H9 (cell line): ENCODE data around the gene CNTFR. TPM values are rescaled to one million over a fixed set of nuclear protein-coding genes. Genes with fewer than 3 reads are reported as not detected.

Experiments
- DNase-seq: peaks from one replicate; pipeline ENCODE4 v3.0.0-alpha.2; 2017
- H2AFZ ChIP-seq: one replicate; pipeline ENCODE4 v1.6.1; 2013; ENCODE audit warnings: mild to moderate bottlenecking, low read length, control low read depth, moderate library complexity
- H2AK5ac ChIP-seq: 2 replicates; pipeline ENCODE4 v1.6.1; 2013; ENCODE audit warnings: low read length, control low read depth, mixed read lengths; ENCODE audit not compliant: insufficient read length
- H2BK120ac ChIP-seq: one replicate; pipeline ENCODE4 v1.6.1; 2013; ENCODE audit warnings: low read depth, mild to moderate bottlenecking, low read length, control low read depth, inconsistent platforms; ENCODE audit not compliant: poor library complexity, severe bottlenecking
- H2BK12ac ChIP-seq: 2 replicates; pipeline ENCODE4 v1.6.1; 2013; ENCODE audit warnings: low read length, control low read depth, mixed read lengths, low read depth; ENCODE audit not compliant: insufficient read length
- H2BK15ac ChIP-seq: 2 replicates; pipeline ENCODE4 v1.6.1; 2013; ENCODE audit warnings: low read depth, low read length, control low read depth
- H2BK20ac ChIP-seq: one replicate; pipeline ENCODE4 v1.6.1; 2013; ENCODE audit warnings: low read depth, mild to moderate bottlenecking, low read length, control low read depth, inconsistent platforms; ENCODE audit not compliant: poor library complexity, severe bottlenecking
- H2BK5ac ChIP-seq: 2 replicates; pipeline ENCODE4 v1.6.1; 2013; ENCODE audit warnings: low read length, control low read depth, mixed read lengths; ENCODE audit not compliant: insufficient read length
- H3K14ac ChIP-seq: 2 replicates; pipeline ENCODE4 v1.6.1; 2013; ENCODE audit warnings: low read length, control low read depth; ENCODE audit not compliant: insufficient read depth
- H3K18ac ChIP-seq: 2 replicates; pipeline ENCODE4 v1.6.1; 2013; ENCODE audit warnings: low read depth, mild to moderate bottlenecking, mixed read lengths, low read length, control low read depth; ENCODE audit not compliant: insufficient read length
- H3K23ac ChIP-seq: 2 replicates; pipeline ENCODE4 v1.6.1; 2013; ENCODE audit warnings: low read length, control low read depth, mixed read lengths, low read depth; ENCODE audit not compliant: insufficient read length
- H3K23me2 ChIP-seq: 2 replicates; pipeline ENCODE4 v1.6.1; 2013; ENCODE audit warnings: low read depth, mild to moderate bottlenecking, mixed read lengths, low read length, control low read depth; ENCODE audit not compliant: insufficient read length, poor library complexity, severe bottlenecking
- H3K27ac ChIP-seq: 2 replicates; pipeline ENCODE4 v1.5.1; 2013; ENCODE audit warnings: low read length, control low read depth, mixed read lengths, low read depth; ENCODE audit not compliant: insufficient read length
- H3K27me3 ChIP-seq: 2 replicates; pipeline ENCODE4 v1.6.1; 2013; ENCODE audit warnings: low read length, control low read depth, inconsistent platforms; ENCODE audit not compliant: insufficient read depth
- H3K4ac ChIP-seq: 2 replicates; pipeline ENCODE4 v1.6.1; 2013; ENCODE audit warnings: low read depth, mild to moderate bottlenecking, control low read depth, inconsistent platforms, low read length, moderate library complexity
- H3K4me1 ChIP-seq: 2 replicates; pipeline ENCODE4 v1.6.1; 2013; ENCODE audit warnings: low read length, control low read depth, inconsistent platforms; ENCODE audit not compliant: insufficient read depth
- H3K4me2 ChIP-seq: 2 replicates; pipeline ENCODE4 v1.6.1; 2013; ENCODE audit warnings: low read length, control low read depth, mixed read lengths; ENCODE audit not compliant: insufficient read length, insufficient read depth
- H3K56ac ChIP-seq: 2 replicates; pipeline ENCODE4 v1.6.1; 2013; ENCODE audit warnings: low read depth, mild to moderate bottlenecking, mixed read lengths, low read length, control low read depth; ENCODE audit not compliant: insufficient read length
- H3K79me1 ChIP-seq: 2 replicates; pipeline ENCODE4 v1.6.1; 2013; ENCODE audit warnings: low read depth, mild to moderate bottlenecking, moderate library complexity, low read length, control low read depth, inconsistent platforms; ENCODE audit not compliant: insufficient read depth, poor library complexity, severe bottlenecking
- H3K79me2 ChIP-seq: 2 replicates; pipeline ENCODE4 v1.6.1; 2013; ENCODE audit warnings: low read length, control low read depth, inconsistent platforms; ENCODE audit not compliant: insufficient read depth
- H3K9ac ChIP-seq: 2 replicates; pipeline ENCODE4 v1.6.1; 2013; ENCODE audit warnings: low read length, control low read depth, mixed read lengths; ENCODE audit not compliant: insufficient read length; ENCODE audit errors: extremely low read depth
- H3K9me3 ChIP-seq: one replicate; pipeline ENCODE4 v1.6.1; 2013; ENCODE audit warnings: low read depth, low read length, inconsistent platforms; ENCODE audit not compliant: control insufficient read depth
- H3T11ph ChIP-seq: one replicate; pipeline ENCODE4 v1.6.1; 2013; ENCODE audit warnings: mild to moderate bottlenecking, low read length, control low read depth, inconsistent platforms
- H4K20me1 ChIP-seq: one replicate; pipeline ENCODE4 v1.6.1; 2013; ENCODE audit not compliant: control insufficient read depth, insufficient read length, insufficient read depth
- H4K5ac ChIP-seq: 2 replicates; pipeline ENCODE4 v1.6.1; 2013; ENCODE audit warnings: low read depth, mild to moderate bottlenecking, mixed read lengths, low read length, control low read depth; ENCODE audit not compliant: insufficient read length
- H4K8ac ChIP-seq: replicated peaks from 2 replicates; pipeline ENCODE4 v1.6.1; 2013; ENCODE audit warnings: low read length, control low read depth, mixed read lengths, low read depth; ENCODE audit not compliant: insufficient read length
- H4K91ac ChIP-seq: 2 replicates; pipeline ENCODE4 v1.6.1; 2013; ENCODE audit warnings: low read depth, mild to moderate bottlenecking, moderate library complexity, mixed read lengths, low read length, control low read depth; ENCODE audit not compliant: insufficient read length
- H3K27ac Mint-ChIP-seq, 3 experiments: 2 replicates in 2 of 3; 3 replicates in 1 of 3; pipeline ENCODE4 v1.8.0; 2020 to 2021; ENCODE audit warnings: mixed read lengths in 3 of 3, mild to moderate bottlenecking in 1 of 3, moderate library complexity in 1 of 3
- H3K27me3 Mint-ChIP-seq: 2 replicates; pipeline ENCODE4 v1.8.0; 2021; ENCODE audit warnings: low read depth, mild to moderate bottlenecking, moderate library complexity, mixed read lengths
- H3K36me3 Mint-ChIP-seq, 3 experiments: 2 replicates in 2 of 3; 3 replicates in 1 of 3; pipeline ENCODE4 v1.8.0; 2020 to 2021; ENCODE audit warnings: low read depth in 3 of 3, mixed read lengths in 3 of 3; ENCODE audit not compliant: insufficient read depth in 1 of 3
- H3K4me1 Mint-ChIP-seq, 2 experiments: 2 replicates each; pipeline ENCODE4 v1.8.0; 2020; ENCODE audit warnings: mixed read lengths in 2 of 2
- H3K4me3 Mint-ChIP-seq, 2 experiments: 2 replicates in 1 of 2; 3 replicates in 1 of 2; pipeline ENCODE4 v1.8.0; 2020 to 2021; ENCODE audit warnings: mild to moderate bottlenecking in 2 of 2, mixed read lengths in 2 of 2, moderate library complexity in 1 of 2
- H3K9me3 Mint-ChIP-seq, 2 experiments: 2 replicates in 1 of 2; 3 replicates in 1 of 2; pipeline ENCODE4 v1.8.0; 2020; ENCODE audit warnings: mild to moderate bottlenecking in 2 of 2, mixed read lengths in 2 of 2, moderate library complexity in 1 of 2
- WGBS: extraction: QIAGEN DNeasy Blood & Tissue Kit; methylation state at CpG from one replicate; pipeline ENCODE4 v1.1.7; 2013; ENCODE audit warnings: missing lambda C conversion rate, low lambda C conversion rate, mixed read lengths; ENCODE audit not compliant: insufficient read length; ENCODE audit errors: extremely low coverage; 5-methylcytosine and 5-hydroxymethylcytosine counted together
- total RNA-seq: library from RNA; stranded (reverse); gene quantifications from 2 replicates; pipeline ENCODE4 v1.2.1, GENCODE V29; 2021
- TF ChIP-seq, protein P1 (sequence below): fragments of 200-600 bp; sonication (generic); conservative IDR thresholded peaks from 3 replicates; pipeline ENCODE4 v1.8.0; 2021; ENCODE audit warnings: antibody characterized with exemption, mild to moderate bottlenecking

CNTFR gene
- total RNA-seq, 1 experiment from 2014 or later: 0.55 TPM

DNA sequence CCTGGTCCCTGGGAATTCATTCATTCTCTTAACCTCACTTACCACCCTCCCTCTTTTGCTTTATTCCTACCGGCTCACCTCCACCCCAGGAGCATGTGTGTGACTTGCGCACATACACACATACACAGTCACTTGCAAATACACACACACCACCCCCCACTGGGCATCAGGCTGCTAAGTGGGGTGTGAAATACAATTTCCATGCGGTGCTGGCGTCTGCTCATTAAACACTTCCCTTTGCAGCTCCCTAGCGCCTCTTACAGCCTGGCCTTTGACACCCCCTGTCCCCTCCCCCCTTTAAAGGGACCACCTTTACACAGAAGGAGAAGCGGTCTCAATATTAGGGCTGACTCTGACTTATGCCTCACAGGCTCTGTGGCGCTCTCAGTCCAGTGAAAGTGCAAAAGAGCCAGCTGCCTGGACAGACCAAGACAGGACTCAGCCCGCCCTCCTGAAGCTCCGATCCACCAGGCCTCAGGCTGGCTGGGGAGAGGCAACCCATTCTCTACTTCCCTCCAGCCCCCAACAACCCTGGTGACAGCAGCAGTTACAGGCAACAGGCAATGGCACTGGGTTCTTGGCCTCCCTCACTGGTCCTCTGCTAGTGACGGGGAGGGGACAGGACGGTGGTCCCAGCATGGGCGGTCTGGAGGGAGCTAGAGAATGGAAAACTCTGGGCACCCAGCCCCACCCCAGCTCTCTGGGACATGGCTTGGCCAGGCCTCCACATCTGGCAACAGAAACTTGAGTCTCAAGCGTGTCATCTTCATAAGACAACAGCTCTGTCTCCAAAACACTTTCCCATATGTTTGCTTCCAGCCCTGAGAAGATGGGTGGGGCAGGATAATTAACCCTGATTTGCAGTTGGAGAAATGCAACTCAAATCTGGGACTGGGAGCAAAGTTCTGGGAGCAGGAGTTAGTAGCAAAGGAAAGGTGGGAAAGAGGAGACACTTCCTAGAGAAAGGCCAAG is 78.7 kb downstream of the CNTFR start:
- no peak overlapping the region for H3K27ac ChIP-seq
- H4K8ac ChIP-seq: no peak overlapping the region
- no peak overlapping the region for H4K91ac ChIP-seq
- H2BK15ac ChIP-seq: no peak overlapping the region
- no peak overlapping the region for H4K5ac ChIP-seq
- no peaks in the 10 kb centered on the region for H3K79me1 ChIP-seq
- no peak overlapping the region for H3K56ac ChIP-seq
- no peak overlapping the region for H2BK20ac ChIP-seq
- H2BK12ac ChIP-seq: no peak overlapping the region
- WGBS: no CpG with 5 or more reads among the region's 13 CpGs
- no peaks in the 10 kb centered on the region for H3K9me3 ChIP-seq
- no peak overlapping the region for H2AFZ ChIP-seq
- no peak for DNase-seq
- no peak overlapping the region for H2AK5ac ChIP-seq
- no peak overlapping the region; the same call in 1 of the 2 replicates for H3K14ac ChIP-seq
- no peaks in the 10 kb centered on the region for H3K23me2 ChIP-seq
- no peak overlapping the region for H3T11ph ChIP-seq
- H3K23ac ChIP-seq: no peak overlapping the region
- H3K18ac ChIP-seq: no peak overlapping the region
- H3K4me1 Mint-ChIP-seq: peaks cover 37 to 46% of the 10 kb centered on the region in 2 experiments
- H3K79me2 ChIP-seq: no peaks in the 10 kb centered on the region
- H3K4me2 ChIP-seq: no peak overlapping the region
- H3K27me3 ChIP-seq: no peaks in the 10 kb centered on the region
- H3K27ac Mint-ChIP-seq: no peak overlapping the region; a peak in 1 of 7 replicates
- peaks cover 19% of the 10 kb centered on the region; the same call in 1 of the 2 replicates for H3K4me1 ChIP-seq
- no peak overlapping the region for H3K4ac ChIP-seq
- peak overlapping the region in 1 of 2 experiments; percentile 50; a peak in 1 of 5 replicates for H3K4me3 Mint-ChIP-seq
- no peak overlapping the region for H3K9ac ChIP-seq
- H3K36me3 Mint-ChIP-seq: no peaks in the 10 kb centered on the region
- no peak overlapping the region for H2BK5ac ChIP-seq
- H3K9me3 Mint-ChIP-seq: no peaks in the 10 kb centered on the region
- TF ChIP-seq, protein P1, sequence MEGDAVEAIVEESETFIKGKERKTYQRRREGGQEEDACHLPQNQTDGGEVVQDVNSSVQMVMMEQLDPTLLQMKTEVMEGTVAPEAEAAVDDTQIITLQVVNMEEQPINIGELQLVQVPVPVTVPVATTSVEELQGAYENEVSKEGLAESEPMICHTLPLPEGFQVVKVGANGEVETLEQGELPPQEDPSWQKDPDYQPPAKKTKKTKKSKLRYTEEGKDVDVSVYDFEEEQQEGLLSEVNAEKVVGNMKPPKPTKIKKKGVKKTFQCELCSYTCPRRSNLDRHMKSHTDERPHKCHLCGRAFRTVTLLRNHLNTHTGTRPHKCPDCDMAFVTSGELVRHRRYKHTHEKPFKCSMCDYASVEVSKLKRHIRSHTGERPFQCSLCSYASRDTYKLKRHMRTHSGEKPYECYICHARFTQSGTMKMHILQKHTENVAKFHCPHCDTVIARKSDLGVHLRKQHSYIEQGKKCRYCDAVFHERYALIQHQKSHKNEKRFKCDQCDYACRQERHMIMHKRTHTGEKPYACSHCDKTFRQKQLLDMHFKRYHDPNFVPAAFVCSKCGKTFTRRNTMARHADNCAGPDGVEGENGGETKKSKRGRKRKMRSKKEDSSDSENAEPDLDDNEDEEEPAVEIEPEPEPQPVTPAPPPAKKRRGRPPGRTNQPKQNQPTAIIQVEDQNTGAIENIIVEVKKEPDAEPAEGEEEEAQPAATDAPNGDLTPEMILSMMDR: no peak
- peaks cover 3% of the 10 kb centered on the region; the same call in 1 of the 2 replicates for H3K27me3 Mint-ChIP-seq
- no peak overlapping the region for H2BK120ac ChIP-seq
- no peaks in the 10 kb centered on the region for H4K20me1 ChIP-seq
